Epithelial cell of proximal tubule (primary cell): ENCODE data around the gene PRCP. TPM values are rescaled to one million over a fixed set of nuclear protein-coding genes. Genes with fewer than 3 reads are reported as not detected.

Experiments
- DNase-seq: peaks from one replicate; pipeline ENCODE4 v3.0.0-alpha.2; 2011; ENCODE audit warnings: low read depth
- H3K4me3 ChIP-seq: 2 replicates; pipeline ENCODE4 v1.5.1; 2011; ENCODE audit warnings: low read depth, mild to moderate bottlenecking, low read length
- CTCF ChIP-seq: conservative IDR thresholded peaks from 2 replicates; pipeline ENCODE4 v1.5.1; 2012; ENCODE audit warnings: low read depth, mild to moderate bottlenecking, low read length
- total RNA-seq: library from RNA; depleted of rRNA; stranded (reverse); fragments of >200 nt; gene quantifications from 2 replicates; pipeline ENCODE4 v1.2.3, GENCODE V29; 2015

Gene PRCP
- total RNA-seq, 1 donor from 2014 or later: 22.2 TPM

DNA sequence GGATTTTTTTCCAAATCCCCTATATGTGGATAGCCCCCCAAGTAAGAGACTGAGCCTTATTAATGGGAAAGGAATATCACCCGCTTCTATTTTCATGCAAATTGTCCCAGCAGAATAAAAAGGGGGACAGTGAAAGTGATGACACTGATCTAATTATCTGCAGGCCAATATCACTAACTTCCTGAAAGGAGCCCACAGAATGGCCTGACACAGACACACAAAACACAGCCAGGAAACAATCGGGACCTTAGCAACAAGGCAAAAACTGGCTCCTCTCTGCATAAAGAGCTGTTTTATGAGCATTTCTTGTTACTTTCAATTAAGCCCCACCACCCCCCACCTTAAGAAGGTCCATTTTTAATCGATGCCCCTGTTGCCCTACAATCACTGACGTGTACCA, 112.2 kb downstream of the PRCP start:
- no peak overlapping the region for H3K4me3 ChIP-seq
- DNase-seq: no peak
- no peak for TF ChIP-seq CTCF

DNA sequence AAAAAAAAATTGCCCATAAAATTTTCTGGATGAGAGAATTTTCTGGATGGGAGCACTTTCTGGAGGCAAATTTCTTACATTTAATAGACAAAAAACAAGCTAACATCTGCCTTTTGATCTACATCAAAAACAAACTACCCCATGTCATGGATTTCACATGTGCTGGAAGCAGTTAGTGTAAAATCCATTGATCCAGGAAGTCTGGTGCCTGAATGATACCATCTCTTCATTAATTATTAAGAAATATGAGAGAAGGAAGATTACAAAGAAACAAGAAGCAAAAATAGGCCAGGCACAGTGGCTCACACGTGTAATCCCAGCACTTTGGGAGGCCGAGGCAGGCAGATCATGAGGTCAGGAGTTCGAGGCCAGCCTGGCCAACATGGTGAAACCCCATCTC, 113.4 kb downstream of the PRCP start:
- no peak for DNase-seq
- no peak overlapping the region for H3K4me3 ChIP-seq
- TF ChIP-seq CTCF: no peak

DNA sequence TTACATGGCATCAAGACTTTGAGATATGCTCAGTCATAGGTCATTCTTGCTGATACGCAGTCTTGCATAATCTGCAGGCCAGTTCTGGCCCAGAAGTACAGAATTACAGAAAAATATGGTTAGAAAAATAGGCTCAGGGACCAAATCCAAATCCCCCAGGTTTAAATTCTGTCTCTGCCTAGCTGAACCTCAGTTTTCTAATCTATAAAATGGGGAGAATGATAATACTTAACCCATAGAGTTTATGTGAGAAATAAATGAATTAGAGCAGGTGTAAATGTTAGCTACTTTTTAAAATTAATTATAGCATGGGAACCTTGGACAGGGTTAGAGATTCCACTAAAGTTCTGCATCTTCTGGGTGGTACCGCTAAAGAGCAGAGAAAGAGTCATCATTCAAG, 114.2 kb downstream of the PRCP start:
- no peak for TF ChIP-seq CTCF
- H3K4me3 ChIP-seq: no peak overlapping the region
- no peak for DNase-seq

GRCh38 chr11:82782825-82783374, 117.3 kb downstream of the PRCP start:
- DNase-seq: no peak
- no peak for TF ChIP-seq CTCF
- no peak overlapping the region for H3K4me3 ChIP-seq

- TF ChIP-seq CTCF: no peak
- DNase-seq: no peak
- H3K4me3 ChIP-seq: no peak overlapping the region
Measured at GRCh38 chr11:82778776-82779175, 121.5 kb downstream of the PRCP start.

DNA sequence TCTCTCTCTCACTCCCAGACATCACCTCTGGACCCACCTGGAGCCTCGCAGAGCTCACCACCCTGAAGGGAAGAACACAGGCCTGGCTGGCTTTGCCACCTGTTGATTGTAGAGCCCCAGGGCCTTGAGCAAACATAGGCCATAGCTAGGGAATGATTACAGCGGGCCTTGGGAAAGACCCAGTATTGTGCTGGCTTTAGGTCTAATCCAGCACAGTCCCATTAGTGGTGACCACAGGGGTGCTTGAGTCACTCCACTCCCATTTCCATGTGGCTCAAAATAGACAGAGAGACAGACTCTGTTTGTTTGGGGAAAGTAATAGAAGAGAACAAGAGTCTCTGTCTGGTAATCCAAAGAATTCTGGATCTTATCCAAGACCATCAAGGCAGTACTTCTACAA, 123.9 kb downstream of the PRCP start:
- DNase-seq: no peak

More for the DNA sequence above, 123.9 kb downstream of the PRCP start:
- TF ChIP-seq CTCF: no peak
- H3K4me3 ChIP-seq: no peak overlapping the region
